BLaER1 (cell line): ENCODE data around the gene TENM4.
A peak's percentile ranks its signal among the peaks of the same experiment; 100 is the strongest.

Source experiments
- H3K27ac ChIP-seq: shearing (Covaris generic); formaldehyde crosslinking; 2 replicates; pipeline ENCODE4 v1.8.1; 2022
- H3K27me3 ChIP-seq: shearing (Covaris generic); formaldehyde crosslinking; 2 replicates; pipeline ENCODE4 v1.8.1; 2022
- H3K36me3 ChIP-seq: shearing (Covaris generic); formaldehyde crosslinking; 2 replicates; pipeline ENCODE4 v1.8.1; 2022
- H3K4me1 ChIP-seq: shearing (Covaris generic); formaldehyde crosslinking; 2 replicates; pipeline ENCODE4 v1.8.1; 2022
- H3K4me2 ChIP-seq: shearing (Covaris generic); formaldehyde crosslinking; 2 replicates; pipeline ENCODE4 v1.8.1; 2022
- H3K4me3 ChIP-seq: shearing (Covaris generic); formaldehyde crosslinking; 2 replicates; pipeline ENCODE4 v1.8.1; 2022
- H3K9ac ChIP-seq: shearing (Covaris generic); formaldehyde crosslinking; 2 replicates; pipeline ENCODE4 v1.8.1; 2022
- H3K9me3 ChIP-seq: shearing (Covaris generic); formaldehyde crosslinking; 2 replicates; pipeline ENCODE4 v1.8.1; 2022
- H4K20me1 ChIP-seq: shearing (Covaris generic); formaldehyde crosslinking; 2 replicates; pipeline ENCODE4 v1.8.1; 2022
- Cebpa-rat ChIP-seq: shearing (Covaris generic); IDR thresholded peaks from 2 replicates; pipeline ENCODE4 v1.8.1; 2022

Gene TENM4

DNA sequence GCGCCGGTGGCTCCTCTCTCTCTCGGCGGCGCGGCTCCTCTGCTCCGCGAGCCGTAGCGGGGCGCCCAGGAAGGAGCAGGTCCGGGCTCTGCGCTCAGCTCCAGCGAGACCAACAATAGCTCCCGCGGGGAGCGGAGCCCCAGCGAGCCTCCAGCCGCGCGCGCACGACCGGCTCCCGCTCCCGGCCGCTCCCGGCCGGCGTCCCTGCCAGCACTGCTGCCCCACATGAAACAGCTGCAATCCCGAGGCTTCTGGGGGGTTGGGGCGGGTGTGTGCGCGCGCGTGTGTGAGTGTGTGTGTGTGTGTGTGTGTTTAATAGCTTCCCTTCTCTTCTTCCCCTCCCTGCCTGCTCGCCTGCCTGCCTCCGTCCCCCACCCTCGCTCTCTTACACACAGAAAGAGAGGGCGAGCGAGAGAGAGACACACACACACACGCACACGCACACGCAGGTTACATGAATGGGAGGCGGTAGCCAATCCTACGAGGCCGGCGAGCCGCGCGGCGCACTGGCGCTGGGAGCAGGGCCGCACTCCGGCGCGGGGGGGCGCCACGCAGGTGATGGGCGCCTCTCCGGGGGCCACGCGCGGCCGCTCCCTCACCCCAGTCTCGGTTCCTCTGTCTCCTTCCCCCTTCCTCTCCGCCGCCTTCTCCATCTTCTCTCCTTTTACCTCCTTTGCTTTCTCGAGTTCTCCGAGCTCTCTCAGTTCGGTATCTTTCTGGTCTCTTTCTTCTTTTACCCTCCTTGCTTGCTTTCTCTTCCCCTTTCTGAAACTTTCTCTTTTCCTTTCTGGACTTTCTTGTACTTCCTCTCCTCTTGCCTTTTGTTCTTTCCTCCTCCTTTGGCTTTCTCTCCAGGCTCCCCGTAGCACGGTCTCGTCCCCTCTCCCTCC is at the start of gene TENM4:
TSS of gene TENM4 (minus strand) at position 460 of the 890 bp plus-strand sequence. CDS start 371,086 bp downstream, outside the sequence.
- Histone ChIP-seq H3K36me3 (no peaks in the 10 kb centered on the region), H3K4me2 (peak within 1 kb of the TSS; percentile 93), H3K4me3 (peak within 1 kb of the TSS; percentile 89), H3K9me3 (no peaks in the 10 kb centered on the region), H3K27ac (peak within 1 kb of the TSS; percentile 71), H4K20me1 (peaks cover 39% of the 10 kb centered on the region), H3K9ac (peak within 1 kb of the TSS; percentile 84), H3K27me3 (peaks cover 67% of the 10 kb centered on the region), H3K4me1 (peaks cover 39% of the 10 kb centered on the region)
- TF ChIP-seq Cebpa-rat: no peak

GRCh38 chr11:79488286-79488685 is 47.5 kb upstream of the TENM4 start:
- H3K9ac ChIP-seq: no peak overlapping the region
- H3K4me2 ChIP-seq: no peak overlapping the region
- no peaks in the 10 kb centered on the region for H4K20me1 ChIP-seq
- H3K27me3 ChIP-seq: no peaks in the 10 kb centered on the region
- H3K36me3 ChIP-seq: no peaks in the 10 kb centered on the region
- H3K4me1 ChIP-seq: peaks cover 8% of the 10 kb centered on the region; the same call in 1 of the 2 replicates
- H3K9me3 ChIP-seq: no peaks in the 10 kb centered on the region
- TF ChIP-seq Cebpa-rat: no peak
- H3K27ac ChIP-seq: no peak overlapping the region
- H3K4me3 ChIP-seq: no peak overlapping the region

DNA sequence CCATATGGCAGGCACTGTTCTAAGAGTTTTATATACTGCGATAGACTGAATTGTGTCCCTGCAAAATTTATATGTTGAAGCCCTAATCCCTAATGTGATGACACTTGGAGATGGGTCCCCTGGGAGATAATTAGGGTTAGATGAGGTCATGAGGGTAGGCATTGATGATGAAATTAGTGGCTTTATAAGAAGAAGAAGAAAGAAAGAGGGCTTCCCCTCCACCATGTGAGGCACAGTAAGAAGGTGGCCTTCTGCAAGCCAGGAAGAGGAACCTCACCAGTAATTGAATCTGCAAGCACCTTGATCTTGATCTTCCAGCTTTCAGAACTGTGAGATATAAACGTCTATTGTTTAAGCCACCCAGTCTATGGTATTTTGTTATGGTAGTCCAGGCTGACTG is 46.6 kb upstream of the TENM4 start:
- H3K9me3 ChIP-seq: no peaks in the 10 kb centered on the region
- no peak for TF ChIP-seq Cebpa-rat
- H3K27ac ChIP-seq: no peak overlapping the region
- no peaks in the 10 kb centered on the region for H4K20me1 ChIP-seq
- no peak overlapping the region for H3K4me2 ChIP-seq
- no peaks in the 10 kb centered on the region for H3K36me3 ChIP-seq
- H3K4me3 ChIP-seq: no peak overlapping the region
- H3K27me3 ChIP-seq: no peaks in the 10 kb centered on the region
- H3K9ac ChIP-seq: no peak overlapping the region
- peaks cover 16% of the 10 kb centered on the region; the same call in 1 of the 2 replicates for H3K4me1 ChIP-seq

GRCh38 chr11:79486242-79486984 is 45.6 kb upstream of the TENM4 start:
- H3K4me2 ChIP-seq: peak overlapping the region; percentile 15; the same call in 1 of the 2 replicates

DNA sequence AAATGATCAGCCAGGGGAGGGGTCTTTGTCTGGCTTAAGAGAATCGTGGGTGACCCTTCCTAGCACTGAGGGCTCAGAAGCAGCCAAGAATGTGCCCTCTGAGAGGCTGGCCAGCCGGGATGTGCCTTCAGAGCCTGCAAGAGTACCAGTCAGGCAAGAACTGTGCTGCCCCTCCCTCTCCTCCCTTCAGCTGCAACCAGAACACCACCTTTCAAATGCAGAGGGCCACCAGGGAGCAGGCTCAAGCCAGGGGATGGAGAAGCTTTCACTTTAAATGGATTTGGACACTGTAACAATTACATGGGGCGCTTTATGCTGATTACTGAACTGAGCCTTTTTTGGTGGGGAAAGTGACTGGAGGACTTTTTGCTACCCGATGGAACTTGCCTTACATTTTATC is 44.9 kb upstream of the TENM4 start:
- H3K9me3 ChIP-seq: no peaks in the 10 kb centered on the region
- no peaks in the 10 kb centered on the region for H4K20me1 ChIP-seq
- peaks cover 17% of the 10 kb centered on the region; the same call in 1 of the 2 replicates for H3K4me1 ChIP-seq
- H3K4me3 ChIP-seq: no peak overlapping the region
- TF ChIP-seq Cebpa-rat: no peak
- no peaks in the 10 kb centered on the region for H3K27me3 ChIP-seq
- H3K9ac ChIP-seq: no peak overlapping the region
- no peaks in the 10 kb centered on the region for H3K36me3 ChIP-seq
- no peak overlapping the region for H3K27ac ChIP-seq
- no peak overlapping the region for H3K4me2 ChIP-seq

More at GRCh38 chr11:79486242-79486984, 45.6 kb upstream of the TENM4 start:
- Histone ChIP-seq H3K27me3 (no peaks in the 10 kb centered on the region), H3K27ac (no peak overlapping the region), H4K20me1 (no peaks in the 10 kb centered on the region), H3K9ac (no peak overlapping the region), H3K9me3 (no peaks in the 10 kb centered on the region), H3K4me3 (no peak overlapping the region), H3K4me1 (peaks cover 17% of the 10 kb centered on the region; the same call in 1 of the 2 replicates), H3K36me3 (no peaks in the 10 kb centered on the region)
- no peak for TF ChIP-seq Cebpa-rat

GRCh38 chr11:79484872-79485271 is 44.0 kb upstream of the TENM4 start:
- no peak overlapping the region for H3K4me2 ChIP-seq
- no peaks in the 10 kb centered on the region for H3K27me3 ChIP-seq
- H3K4me1 ChIP-seq: peaks cover 17% of the 10 kb centered on the region; the same call in 1 of the 2 replicates
- H4K20me1 ChIP-seq: no peaks in the 10 kb centered on the region
- H3K27ac ChIP-seq: no peak overlapping the region
- no peaks in the 10 kb centered on the region for H3K9me3 ChIP-seq
- H3K4me3 ChIP-seq: no peak overlapping the region
- H3K36me3 ChIP-seq: no peaks in the 10 kb centered on the region
- no peak overlapping the region for H3K9ac ChIP-seq
- no peak for TF ChIP-seq Cebpa-rat

DNA sequence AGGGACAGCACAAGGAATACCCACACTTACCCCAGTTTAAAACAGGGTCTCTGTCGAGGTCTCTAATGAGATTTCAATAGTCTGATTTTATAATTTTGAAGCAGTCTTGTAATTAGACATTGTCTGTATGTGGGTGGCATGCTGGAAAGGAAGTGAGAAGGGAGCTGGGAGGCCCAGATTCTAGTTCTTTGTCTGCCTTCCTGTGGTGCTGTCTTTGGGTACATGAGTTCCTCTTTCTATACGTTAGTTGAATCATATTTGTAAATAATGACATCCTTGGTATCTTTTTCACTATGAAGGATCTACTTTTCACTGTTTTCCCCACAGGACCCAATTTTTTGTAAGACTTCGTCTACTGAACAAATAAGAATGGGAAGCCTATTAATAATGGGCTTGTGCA is 42.0 kb upstream of the TENM4 start:
- H4K20me1 ChIP-seq: no peaks in the 10 kb centered on the region
- H3K36me3 ChIP-seq: no peaks in the 10 kb centered on the region
- no peak overlapping the region for H3K27ac ChIP-seq
- no peak overlapping the region for H3K9ac ChIP-seq
- H3K4me2 ChIP-seq: no peak overlapping the region
- no peak overlapping the region for H3K4me3 ChIP-seq
- no peaks in the 10 kb centered on the region for H3K27me3 ChIP-seq
- H3K4me1 ChIP-seq: peaks cover 17% of the 10 kb centered on the region; the same call in 1 of the 2 replicates
- no peaks in the 10 kb centered on the region for H3K9me3 ChIP-seq
- TF ChIP-seq Cebpa-rat: no peak

DNA sequence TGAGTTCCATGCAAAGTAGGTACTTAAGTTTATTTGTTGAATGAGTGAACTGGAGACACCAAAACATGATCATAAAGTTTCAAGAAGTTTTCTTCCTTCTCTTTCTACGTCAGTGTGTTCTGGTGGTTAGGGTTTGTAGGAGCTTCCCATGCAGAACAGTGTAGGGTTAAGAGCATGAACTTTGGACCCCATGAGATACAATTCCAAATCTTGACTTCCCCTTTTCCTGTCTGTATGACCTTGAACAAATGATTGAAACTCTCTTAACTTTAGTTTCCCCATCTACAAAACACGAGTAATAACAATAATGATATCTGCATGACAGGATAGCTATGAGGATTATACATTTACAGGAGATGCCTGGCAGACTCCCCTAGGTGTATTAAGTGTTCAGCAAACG is 41.0 kb upstream of the TENM4 start:
- peaks cover 17% of the 10 kb centered on the region; the same call in 1 of the 2 replicates for H3K4me1 ChIP-seq
- H3K9me3 ChIP-seq: no peaks in the 10 kb centered on the region
- H3K27ac ChIP-seq: no peak overlapping the region
- H3K9ac ChIP-seq: no peak overlapping the region
- H3K4me3 ChIP-seq: no peak overlapping the region
- H4K20me1 ChIP-seq: no peaks in the 10 kb centered on the region
- TF ChIP-seq Cebpa-rat: no peak
- H3K36me3 ChIP-seq: no peaks in the 10 kb centered on the region
- H3K27me3 ChIP-seq: no peaks in the 10 kb centered on the region
- no peak overlapping the region for H3K4me2 ChIP-seq

- H3K4me1 ChIP-seq: peaks cover 12% of the 10 kb centered on the region; the same call in 1 of the 2 replicates
- H3K36me3 ChIP-seq: no peaks in the 10 kb centered on the region
- peaks cover 1% of the 10 kb centered on the region for H3K9me3 ChIP-seq
- H3K4me3 ChIP-seq: no peak overlapping the region
- TF ChIP-seq Cebpa-rat: no peak
- H3K27ac ChIP-seq: no peak overlapping the region
- H3K9ac ChIP-seq: no peak overlapping the region
- H3K27me3 ChIP-seq: no peaks in the 10 kb centered on the region
- no peak overlapping the region for H3K4me2 ChIP-seq
- no peaks in the 10 kb centered on the region for H4K20me1 ChIP-seq
Measured at GRCh38 chr11:79480864-79481263, 40.0 kb upstream of the TENM4 start.
